ENCODE data around the gene VEZF1.

- TF ChIP-seq CTCF (IDR thresholded peaks at IDR 0.05) (no peak), EP300 (IDR thresholded peaks at IDR 0.05) (no peak)
Measured at GRCh38 chr17:58019521-58019920, 31.5 kb upstream of the VEZF1 start.

All from ovary (tissue), 3 donors.